Fibroblast of pulmonary artery (primary cell): ENCODE measurements around the gene TAF1L.

ENCODE experiments used
- DNase-seq: peaks from one replicate; pipeline ENCODE4 v3.0.0-alpha.2; 2010; ENCODE audit warnings: low read depth
- H3K4me3 ChIP-seq: replicated peaks from 2 replicates; pipeline ENCODE4 v1.5.1; 2011; ENCODE audit warnings: low read depth, mild to moderate bottlenecking, control low read depth, low read length, moderate library complexity
- CTCF ChIP-seq: IDR thresholded peaks from 2 replicates; pipeline ENCODE4 v1.5.1; 2011; ENCODE audit warnings: mild to moderate bottlenecking, control low read depth, low read length, inconsistent platforms; ENCODE audit errors: missing control alignments

TAF1L gene

DNA sequence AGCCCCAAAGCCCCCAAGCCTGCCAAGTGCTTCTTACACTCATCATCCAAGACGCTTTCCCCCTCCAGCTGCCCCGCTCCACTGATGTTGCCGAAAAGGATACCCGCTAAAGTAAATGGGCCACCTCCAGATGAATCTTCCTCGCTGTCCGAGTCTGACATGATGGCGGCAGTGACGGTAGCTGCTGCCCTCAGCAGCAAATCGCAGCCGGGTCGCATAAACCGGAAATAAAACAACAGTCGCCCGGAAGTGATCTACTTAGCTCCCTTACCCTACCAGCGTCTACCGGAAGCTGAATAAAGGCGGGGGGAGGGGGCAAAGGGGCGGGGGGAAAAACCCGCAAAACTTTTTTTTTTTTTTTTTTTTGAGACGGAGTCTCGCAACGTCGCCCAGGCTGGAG lies at the start of gene TAF1L:
Gene TAF1L, minus strand, starts transcription at position 308 of the 400 bp plus-strand sequence. Its CDS starts 90 bp downstream, at position 218.
- no peak for DNase-seq
- H3K4me3 ChIP-seq, result no peak within 1 kb of the TSS
- TF ChIP-seq CTCF, result no peak

DNA sequence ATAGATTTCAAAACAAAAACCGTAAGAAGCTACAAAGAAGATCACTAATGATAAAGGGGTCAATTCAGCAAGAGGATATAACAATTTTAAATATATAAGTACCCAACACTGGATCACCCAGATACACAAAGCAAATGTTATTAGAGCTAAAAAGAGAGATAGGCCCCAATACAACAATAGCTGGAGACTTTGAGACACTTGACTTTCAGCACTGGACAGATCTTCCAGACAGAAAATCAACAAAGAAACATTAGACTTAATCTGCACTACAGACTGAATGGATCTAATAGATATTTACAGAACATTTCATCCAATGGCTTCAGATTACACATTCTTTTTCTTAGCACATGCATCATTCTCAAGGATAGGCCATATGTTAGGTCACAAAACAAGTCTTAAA lies 46.3 kb upstream of the TAF1L start:
- no peak for DNase-seq
- H3K4me3 ChIP-seq, result no peak overlapping the region
- TF ChIP-seq CTCF, result no peak

- H3K4me3 ChIP-seq, result no peak overlapping the region
- no peak for TF ChIP-seq CTCF
- no peak for DNase-seq
These were observed 42.5 kb upstream of the TAF1L start for GRCh38 chr9:32677931-32678330.

DNA sequence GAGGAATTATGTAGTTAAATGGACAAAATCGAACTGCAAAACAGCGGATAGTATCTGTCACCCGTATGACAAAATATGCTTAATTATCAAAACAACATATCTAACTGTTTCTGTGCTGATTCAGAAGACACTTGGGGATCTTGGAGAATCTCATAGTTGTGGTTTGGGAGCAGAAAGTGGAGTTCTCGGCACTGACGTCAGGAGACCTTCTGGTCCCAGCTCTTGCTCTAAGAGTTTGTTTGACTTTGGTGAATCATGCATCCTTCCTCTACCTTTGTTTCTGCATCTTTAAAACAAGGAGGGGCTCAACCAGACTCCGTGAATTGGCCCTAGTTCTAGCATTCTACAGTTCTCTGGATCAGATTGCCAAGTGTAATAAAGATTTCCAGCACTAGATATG lies 37.0 kb upstream of the TAF1L start:
- H3K4me3 ChIP-seq, result no peak overlapping the region
- peak; percentile 66 for DNase-seq
- TF ChIP-seq CTCF, result no peak

GRCh38 chr9:32671333-32671732 lies 35.9 kb upstream of the TAF1L start:
- no peak overlapping the region for H3K4me3 ChIP-seq
- DNase-seq, result no peak
- no peak for TF ChIP-seq CTCF

DNA sequence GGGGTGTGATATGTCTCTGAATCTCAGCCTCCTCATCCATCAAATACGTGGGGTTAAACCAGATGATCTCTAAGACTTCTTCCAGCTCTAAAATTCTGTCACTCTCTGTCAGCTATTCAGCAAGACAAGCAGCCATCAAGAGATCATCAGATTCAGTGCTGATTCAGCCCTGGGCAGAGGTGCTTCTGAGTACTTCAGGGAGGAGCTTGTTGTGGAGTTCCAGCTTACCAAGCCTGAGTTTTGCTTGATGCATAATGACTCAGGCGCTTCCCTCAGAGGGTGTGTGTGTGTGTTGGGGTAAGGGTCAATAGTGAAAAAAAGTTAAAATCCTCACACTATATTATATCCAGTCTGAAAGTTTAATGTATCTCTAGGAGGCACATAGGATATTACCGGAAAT lies 29.6 kb upstream of the TAF1L start:
- TF ChIP-seq CTCF, result no peak
- peak; percentile 18 for DNase-seq

GRCh38 chr9:32663741-32664140 lies 28.3 kb upstream of the TAF1L start:
- TF ChIP-seq CTCF, result no peak
- no peak overlapping the region for H3K4me3 ChIP-seq
- DNase-seq, result no peak

More for the DNA sequence above, 29.6 kb upstream of the TAF1L start:
- no peak overlapping the region for H3K4me3 ChIP-seq
